ENCODE data around the gene CAGE1.

DNA sequence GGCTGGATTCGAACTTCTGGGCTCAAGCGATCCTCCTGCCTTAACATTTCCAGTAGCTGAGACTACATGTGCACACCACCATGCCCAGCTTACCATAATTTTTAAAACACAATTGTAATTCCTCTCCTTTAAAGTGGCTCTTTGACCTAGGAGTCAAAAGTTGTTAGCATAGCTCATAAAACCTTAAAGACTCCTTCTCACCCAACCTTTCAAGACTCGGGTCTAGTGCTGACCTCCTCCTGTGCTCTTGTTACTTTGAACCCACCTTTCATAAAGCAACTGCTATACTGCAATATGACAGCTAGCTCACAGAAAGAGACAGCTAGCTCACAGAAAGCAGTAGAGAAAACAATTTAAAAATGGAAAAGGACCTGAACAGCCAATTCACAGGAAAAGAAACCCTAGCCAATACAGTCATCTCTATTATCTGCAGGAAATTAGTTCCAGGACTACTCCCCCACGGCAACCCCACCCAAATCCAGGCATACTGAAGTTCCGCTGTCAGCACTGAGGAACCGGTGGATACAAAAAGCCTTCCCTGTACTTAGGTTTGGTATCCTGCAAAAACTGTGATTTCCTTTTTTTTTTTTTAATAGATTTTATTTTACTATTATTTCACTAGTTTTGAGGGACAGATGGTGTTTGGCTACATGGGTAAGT is 96.8 kb downstream of the CAGE1 start:
- TF ChIP-seq JUN (IDR thresholded peaks at IDR 0.05; ENCODE audit: borderline replicate concordance, insufficient read depth, insufficient read length, low read depth): no peak
- no peak for TF ChIP-seq POLR2A (IDR thresholded peaks at IDR 0.05; ENCODE audit: low read depth, low read length)
- TF ChIP-seq, protein P1, sequence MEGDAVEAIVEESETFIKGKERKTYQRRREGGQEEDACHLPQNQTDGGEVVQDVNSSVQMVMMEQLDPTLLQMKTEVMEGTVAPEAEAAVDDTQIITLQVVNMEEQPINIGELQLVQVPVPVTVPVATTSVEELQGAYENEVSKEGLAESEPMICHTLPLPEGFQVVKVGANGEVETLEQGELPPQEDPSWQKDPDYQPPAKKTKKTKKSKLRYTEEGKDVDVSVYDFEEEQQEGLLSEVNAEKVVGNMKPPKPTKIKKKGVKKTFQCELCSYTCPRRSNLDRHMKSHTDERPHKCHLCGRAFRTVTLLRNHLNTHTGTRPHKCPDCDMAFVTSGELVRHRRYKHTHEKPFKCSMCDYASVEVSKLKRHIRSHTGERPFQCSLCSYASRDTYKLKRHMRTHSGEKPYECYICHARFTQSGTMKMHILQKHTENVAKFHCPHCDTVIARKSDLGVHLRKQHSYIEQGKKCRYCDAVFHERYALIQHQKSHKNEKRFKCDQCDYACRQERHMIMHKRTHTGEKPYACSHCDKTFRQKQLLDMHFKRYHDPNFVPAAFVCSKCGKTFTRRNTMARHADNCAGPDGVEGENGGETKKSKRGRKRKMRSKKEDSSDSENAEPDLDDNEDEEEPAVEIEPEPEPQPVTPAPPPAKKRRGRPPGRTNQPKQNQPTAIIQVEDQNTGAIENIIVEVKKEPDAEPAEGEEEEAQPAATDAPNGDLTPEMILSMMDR (IDR thresholded peaks at IDR 0.05; ENCODE audit: extremely low read depth in 1 of 2, insufficient read depth in 1 of 2, low read depth in 1 of 2, low read length in 2 of 2): no peak
- TF ChIP-seq POLR2AphosphoS5 (IDR thresholded peaks at IDR 0.05; ENCODE audit: insufficient read depth, low read depth, low read length): no peak

Data from endothelial cell of umbilical vein (primary cell).